GM15510 (cell line): ENCODE results near the gene TMEM145.

ENCODE experiments used
- POLR2A ChIP-seq: IDR thresholded peaks from 3 replicates; pipeline ENCODE4 v1.6.1; 2011; ENCODE audit warnings: borderline replicate concordance; ENCODE audit not compliant: insufficient read length; ENCODE audit errors: extremely low read depth

TMEM145 gene

GRCh38 chr19:42284591-42285341 is 28.3 kb upstream of the TMEM145 start:
- TF ChIP-seq POLR2A: no peak

GRCh38 chr19:42285541-42285941 is 27.6 kb upstream of the TMEM145 start:
- TF ChIP-seq POLR2A: no peak

GRCh38 chr19:42285988-42286348 is 27.1 kb upstream of the TMEM145 start:
- TF ChIP-seq POLR2A: no peak

GRCh38 chr19:42286349-42287016 is 26.6 kb upstream of the TMEM145 start:
- no peak for TF ChIP-seq POLR2A

GRCh38 chr19:42287017-42287826 is 25.9 kb upstream of the TMEM145 start:
- no peak for TF ChIP-seq POLR2A

- no peak for TF ChIP-seq POLR2A
Measured at GRCh38 chr19:42287827-42288107, 25.3 kb upstream of the TMEM145 start.

- TF ChIP-seq POLR2A: no peak
Measured at GRCh38 chr19:42288387-42288786, 24.7 kb upstream of the TMEM145 start.

GRCh38 chr19:42288881-42289555 is 24.1 kb upstream of the TMEM145 start:
- TF ChIP-seq POLR2A: no peak

- no peak for TF ChIP-seq POLR2A
Measured at GRCh38 chr19:42289556-42290041, 23.5 kb upstream of the TMEM145 start.

GRCh38 chr19:42290136-42290522 is 23.0 kb upstream of the TMEM145 start:
- no peak for TF ChIP-seq POLR2A

- TF ChIP-seq POLR2A: no peak
Measured at GRCh38 chr19:42290523-42291434, 22.3 kb upstream of the TMEM145 start.

GRCh38 chr19:42291435-42291810 is 21.7 kb upstream of the TMEM145 start:
- no peak for TF ChIP-seq POLR2A

GRCh38 chr19:42292042-42292960 is 20.8 kb upstream of the TMEM145 start:
- TF ChIP-seq POLR2A: no peak
